Kidney epithelial cell (primary cell): ENCODE measurements around the gene VAX1. TPM values are rescaled to one million over a fixed set of nuclear protein-coding genes. Genes with fewer than 3 reads are reported as not detected.

Source experiments
- DNase-seq: peaks from one replicate; pipeline ENCODE4 v3.0.0-alpha.2; 2010; ENCODE audit warnings: low read depth
- H3K27me3 ChIP-seq: 2 replicates; pipeline ENCODE4 v1.6.0; 2011; ENCODE audit warnings: low read length; ENCODE audit not compliant: control insufficient read depth, insufficient read depth
- H3K36me3 ChIP-seq: 2 replicates; pipeline ENCODE4 v1.5.1; 2011; ENCODE audit warnings: low read length; ENCODE audit not compliant: control insufficient read depth, insufficient read depth
- H3K4me3 ChIP-seq: 2 replicates; pipeline ENCODE4 v1.5.1; 2011; ENCODE audit warnings: low read depth, mild to moderate bottlenecking, control low read depth, low read length
- total RNA-seq: library from RNA; depleted of rRNA; stranded (reverse); fragments of >200 nt; gene quantifications from 2 replicates; pipeline ENCODE4 v1.2.3, GENCODE V29; 2015
- TF ChIP-seq, protein P1 (sequence below): IDR thresholded peaks from 2 replicates; pipeline ENCODE4 v1.5.1; 2011; ENCODE audit warnings: mild to moderate bottlenecking, moderate library complexity, low read length, control low read depth, inconsistent platforms; ENCODE audit not compliant: insufficient read depth, poor library complexity, severe bottlenecking

Gene VAX1
- total RNA-seq, 1 donor from 2014 or later = 0.08 TPM

DNA sequence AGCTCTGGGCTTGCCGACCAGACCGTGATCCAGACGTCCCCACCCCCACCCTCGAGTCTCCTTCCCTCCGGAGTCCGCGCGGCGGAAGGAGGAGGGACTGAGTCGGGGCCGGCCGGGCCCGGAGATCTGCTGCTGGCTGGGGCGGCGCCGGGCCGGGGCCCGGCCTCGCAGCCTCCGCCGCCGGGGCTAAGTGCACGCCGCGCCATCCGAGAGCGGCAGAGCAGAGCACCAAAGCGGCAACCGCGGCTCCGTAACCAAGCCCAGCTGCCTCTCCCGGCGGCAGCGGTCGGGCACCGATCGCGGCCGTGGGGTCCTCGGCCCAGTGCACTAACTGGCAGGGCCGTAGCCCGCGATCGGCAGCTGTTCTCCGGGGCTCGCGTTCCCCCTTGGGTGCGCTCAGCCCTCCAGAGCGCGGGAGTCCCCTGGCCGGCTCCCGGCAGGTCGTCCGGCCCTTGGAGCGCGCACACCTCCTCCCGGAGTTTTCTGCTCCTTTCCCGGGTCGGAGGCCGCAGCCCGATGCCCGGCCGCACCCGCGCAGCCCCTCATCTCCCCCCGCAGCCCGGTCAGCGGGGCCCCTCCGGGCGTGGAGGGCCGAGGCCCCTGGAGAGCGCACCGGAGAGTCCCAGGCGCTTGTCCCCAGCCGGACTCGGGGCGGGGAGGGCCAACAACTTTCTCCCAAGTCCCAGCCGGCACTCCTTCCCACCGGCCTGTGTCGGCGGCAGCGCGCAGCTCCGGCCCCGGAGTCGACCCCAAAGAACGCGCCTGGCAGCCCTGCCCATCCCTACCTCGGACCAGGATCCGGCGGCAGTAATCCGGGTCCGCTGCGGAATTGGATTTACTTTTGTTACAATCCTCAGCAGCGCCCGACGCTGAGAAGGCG is 799 bp downstream of the VAX1 start:
- TF ChIP-seq, protein P1, sequence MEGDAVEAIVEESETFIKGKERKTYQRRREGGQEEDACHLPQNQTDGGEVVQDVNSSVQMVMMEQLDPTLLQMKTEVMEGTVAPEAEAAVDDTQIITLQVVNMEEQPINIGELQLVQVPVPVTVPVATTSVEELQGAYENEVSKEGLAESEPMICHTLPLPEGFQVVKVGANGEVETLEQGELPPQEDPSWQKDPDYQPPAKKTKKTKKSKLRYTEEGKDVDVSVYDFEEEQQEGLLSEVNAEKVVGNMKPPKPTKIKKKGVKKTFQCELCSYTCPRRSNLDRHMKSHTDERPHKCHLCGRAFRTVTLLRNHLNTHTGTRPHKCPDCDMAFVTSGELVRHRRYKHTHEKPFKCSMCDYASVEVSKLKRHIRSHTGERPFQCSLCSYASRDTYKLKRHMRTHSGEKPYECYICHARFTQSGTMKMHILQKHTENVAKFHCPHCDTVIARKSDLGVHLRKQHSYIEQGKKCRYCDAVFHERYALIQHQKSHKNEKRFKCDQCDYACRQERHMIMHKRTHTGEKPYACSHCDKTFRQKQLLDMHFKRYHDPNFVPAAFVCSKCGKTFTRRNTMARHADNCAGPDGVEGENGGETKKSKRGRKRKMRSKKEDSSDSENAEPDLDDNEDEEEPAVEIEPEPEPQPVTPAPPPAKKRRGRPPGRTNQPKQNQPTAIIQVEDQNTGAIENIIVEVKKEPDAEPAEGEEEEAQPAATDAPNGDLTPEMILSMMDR = no peak
- DNase-seq = no peak
- no peaks in the 10 kb centered on the region for H3K36me3 ChIP-seq
- H3K4me3 ChIP-seq = peak overlapping the region; percentile 31
- peaks cover 95% of the 10 kb centered on the region for H3K27me3 ChIP-seq

DNA sequence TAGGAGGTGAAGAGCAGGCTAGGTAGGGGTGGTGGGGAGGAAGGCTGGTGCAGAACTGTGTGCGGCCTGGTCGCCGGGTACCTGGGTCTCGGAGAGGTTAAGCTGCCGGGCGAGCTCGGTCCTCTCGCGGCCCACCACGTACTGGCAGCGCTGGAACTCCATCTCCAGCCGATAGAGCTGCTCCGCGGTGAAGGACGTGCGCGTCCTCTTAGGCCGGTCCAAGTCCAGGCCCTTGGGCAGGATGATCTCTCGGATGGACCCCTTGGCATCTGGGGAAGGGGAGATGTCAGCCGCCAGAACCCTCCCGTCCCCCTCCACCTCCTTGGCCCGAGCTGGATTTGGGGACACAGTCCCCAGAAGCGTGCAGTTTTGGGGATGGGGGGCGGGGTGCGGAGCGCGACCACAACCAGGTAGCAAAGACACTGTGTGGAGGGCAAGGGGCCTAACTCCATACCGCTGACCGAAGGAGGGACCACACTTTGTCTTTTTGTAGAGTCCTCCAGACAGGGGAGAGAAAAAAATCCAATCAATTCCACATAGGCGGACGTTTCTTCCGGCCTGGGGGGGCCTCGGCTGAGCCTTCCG is 1.6 kb downstream of the VAX1 start:
- H3K27me3 ChIP-seq = peaks cover 94% of the 10 kb centered on the region
- H3K4me3 ChIP-seq = no peak overlapping the region
- TF ChIP-seq, protein P1 = no peak
- no peak for DNase-seq
- no peaks in the 10 kb centered on the region for H3K36me3 ChIP-seq

DNA sequence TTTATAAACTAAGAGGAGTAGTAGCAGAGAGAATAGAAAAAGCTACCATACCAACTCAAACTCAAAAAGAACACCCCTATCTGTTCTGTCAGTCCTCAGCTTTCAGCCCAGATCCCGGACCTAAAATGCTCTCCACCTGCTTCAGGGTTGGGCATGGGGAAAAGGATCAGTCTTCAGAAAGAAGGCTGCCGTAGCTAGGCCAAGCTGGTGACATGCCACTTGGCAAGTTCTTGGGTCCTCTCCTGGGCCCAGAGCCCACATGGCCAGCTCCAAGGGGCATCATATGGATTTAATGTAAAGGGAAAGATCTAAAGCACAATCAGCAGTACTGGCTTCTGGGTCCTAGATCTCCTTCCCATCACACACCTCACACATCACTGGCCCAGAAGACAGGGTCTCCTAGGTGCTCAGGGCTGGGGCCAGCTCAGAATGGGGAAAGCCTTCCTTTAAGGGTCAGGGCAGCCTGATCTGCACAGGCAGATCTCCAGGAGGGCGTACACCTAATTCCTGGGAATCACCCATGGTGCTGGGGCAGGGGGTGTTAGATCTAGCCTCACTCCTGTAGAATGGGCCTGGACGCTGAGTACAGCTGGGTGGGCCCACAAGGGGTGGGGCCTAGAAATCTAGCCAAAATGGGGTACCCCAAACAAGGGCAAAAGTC is 2.5 kb downstream of the VAX1 start:
- TF ChIP-seq, protein P1 = no peak
- DNase-seq = no peak

DNA sequence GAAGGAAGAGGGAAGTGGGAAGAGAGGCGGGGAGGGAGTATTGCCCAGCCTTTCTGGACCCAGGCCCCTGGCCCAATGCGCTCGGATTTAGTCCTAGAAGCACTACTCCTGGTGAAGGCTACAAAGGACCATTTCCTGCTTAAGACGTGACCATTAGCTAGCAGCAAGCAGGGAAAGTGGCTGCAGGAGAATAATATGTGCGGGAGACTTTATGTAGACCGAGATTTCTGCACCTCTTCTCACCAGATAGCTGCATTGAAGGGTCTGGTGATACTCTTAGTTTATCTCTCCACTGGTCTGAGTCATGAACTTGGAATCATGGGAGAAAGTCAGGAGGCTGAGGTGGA is 3.1 kb downstream of the VAX1 start:
- DNase-seq = no peak
- H3K4me3 ChIP-seq = no peak overlapping the region
- TF ChIP-seq, protein P1 = no peak
- peaks cover 95% of the 10 kb centered on the region for H3K27me3 ChIP-seq
- no peaks in the 10 kb centered on the region for H3K36me3 ChIP-seq

More for the DNA sequence above, 2.5 kb downstream of the VAX1 start:
- no peak overlapping the region for H3K4me3 ChIP-seq
- H3K36me3 ChIP-seq = no peaks in the 10 kb centered on the region
- peaks cover 95% of the 10 kb centered on the region for H3K27me3 ChIP-seq

DNA sequence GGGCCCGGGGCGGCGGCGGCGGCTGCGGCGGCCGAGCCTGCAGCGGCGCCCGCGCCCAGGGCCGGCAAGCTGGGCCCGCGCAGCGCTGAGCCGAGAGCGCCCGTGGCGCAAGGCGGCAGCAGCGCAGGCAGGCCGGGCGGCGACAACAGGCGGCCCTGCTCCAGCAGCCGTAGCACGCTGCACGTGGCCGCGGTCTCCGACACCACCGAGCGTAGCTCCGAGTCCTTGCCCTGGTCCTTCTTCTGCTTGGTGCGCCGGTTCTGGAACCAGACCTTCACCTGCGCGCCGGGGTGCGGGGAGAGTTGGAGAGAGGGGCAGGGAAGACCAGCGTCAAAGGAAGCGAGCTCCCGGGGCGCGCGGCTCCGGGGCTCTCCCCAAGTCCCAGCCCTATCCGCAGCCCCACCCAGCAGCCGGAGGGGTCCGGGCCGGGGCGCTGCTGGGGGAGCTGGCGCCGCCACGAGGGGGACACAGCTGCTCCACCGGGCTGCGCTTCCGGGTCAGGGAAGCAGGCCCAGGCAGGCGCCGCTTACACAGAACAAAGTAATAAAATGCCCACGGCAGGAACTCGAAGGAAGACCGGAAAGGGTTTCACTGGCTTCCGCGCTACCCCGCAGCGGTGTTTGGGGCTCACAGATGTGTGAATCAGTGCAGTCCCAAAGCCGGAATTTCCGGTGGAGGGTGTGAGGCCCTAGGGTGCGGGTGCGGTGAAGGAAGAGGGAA is 3.6 kb downstream of the VAX1 start:
- H3K4me3 ChIP-seq = no peak overlapping the region
- peaks cover 93% of the 10 kb centered on the region for H3K27me3 ChIP-seq
- DNase-seq = no peak
- TF ChIP-seq, protein P1 = no peak
- H3K36me3 ChIP-seq = no peaks in the 10 kb centered on the region
